NCI-H2107 treated with DMSO at 0.1 percent for 48 hours (cell line): ENCODE data around the gene RAB43.
"Not testable (repeated sequence)": the region's sequence is repeated elsewhere in the genome, so short reads cannot be mapped to it uniquely, and the experiment has no call there.

Source experiments
- DNase-seq: peaks from one replicate; lab custom pipeline; 2025; ENCODE audit not compliant: unreplicated experiment; lab: John Stamatoyannopoulos, UW

The RAB43 gene

GRCh38 chr3:129121792-129122411, at the start of gene RAB43:
Gene RAB43, minus strand, starts transcription at chr3:129121804. Its CDS starts 315 bp downstream, at chr3:129121489.
- no peak for DNase-seq

GRCh38 chr3:129166579-129167332, 45.2 kb upstream of the RAB43 start:
- DNase-seq: no peak

GRCh38 chr3:129165594-129165993, 44.0 kb upstream of the RAB43 start:
- not testable (repeated sequence) for DNase-seq

GRCh38 chr3:129164500-129164899, 42.9 kb upstream of the RAB43 start:
- no peak for DNase-seq

GRCh38 chr3:129162729-129163579, 41.4 kb upstream of the RAB43 start:
- no peak for DNase-seq

- DNase-seq: no peak
These were observed 40.3 kb upstream of the RAB43 start for GRCh38 chr3:129161860-129162271.

- peak; percentile 97 for DNase-seq
These were observed 39.6 kb upstream of the RAB43 start, which contains the start of gene ISY1 for GRCh38 chr3:129160891-129161859. Gene ISY1, minus strand, starts transcription at chr3:129161063. Its CDS starts 88 bp downstream, at chr3:129160975.

GRCh38 chr3:129144786-129145185, 23.2 kb upstream of the RAB43 start:
- DNase-seq: no peak

GRCh38 chr3:129141011-129141410, 19.4 kb upstream of the RAB43 start:
- DNase-seq: not testable (repeated sequence)

- no peak for DNase-seq
These were observed 18.3 kb upstream of the RAB43 start for GRCh38 chr3:129139911-129140310.

- DNase-seq: not testable (repeated sequence)
These were observed 14.7 kb upstream of the RAB43 start for GRCh38 chr3:129136275-129136674.

GRCh38 chr3:129132097-129132866, 10.7 kb upstream of the RAB43 start:
- no peak for DNase-seq

- no peak for DNase-seq
These were observed 10.0 kb upstream of the RAB43 start for GRCh38 chr3:129131465-129132088.

- no peak for DNase-seq
These were observed 8.7 kb upstream of the RAB43 start for GRCh38 chr3:129130291-129130813.

- DNase-seq: no peak
These were observed 7.0 kb upstream of the RAB43 start for GRCh38 chr3:129128357-129129155.

- no peak for DNase-seq
These were observed 5.2 kb upstream of the RAB43 start for GRCh38 chr3:129126726-129127280.

GRCh38 chr3:129123314-129124060, 1.9 kb upstream of the RAB43 start:
- DNase-seq: no peak
